HepG2 (cell line): ENCODE results near the gene SERPINA6. TPM values are rescaled to one million over a fixed set of nuclear protein-coding genes. Genes with fewer than 3 reads are reported as not detected.
A peak's percentile ranks its signal among the peaks of the same experiment; 100 is the strongest.

Source experiments
- CEBPG ChIP-seq: IDR thresholded peaks from 2 replicates; pipeline ENCODE4 v1.6.1; 2016
- CREBL2 ChIP-seq: sonication (generic); formaldehyde crosslinking; IDR thresholded peaks from 2 replicates; pipeline ENCODE4 v1.8.1; 2023; ENCODE audit warnings: missing genetic modification reagents, mild to moderate bottlenecking, borderline replicate concordance
- EHMT2 ChIP-seq: fragments of 200-600 bp; sonication (generic); IDR thresholded peaks from 2 replicates; pipeline ENCODE4 v1.7.0; 2017; ENCODE audit warnings: antibody characterized with exemption, low read depth, low read length, borderline replicate concordance
- EZH2 ChIP-seq: conservative IDR thresholded peaks from 2 replicates; pipeline ENCODE4 v1.6.1; 2012; ENCODE audit warnings: mild to moderate bottlenecking, low read depth, low read length, moderate library complexity
- HDAC1 ChIP-seq: sonication (generic); formaldehyde crosslinking; IDR thresholded peaks from 2 replicates; pipeline ENCODE4 v1.5.1; 2020; ENCODE audit warnings: mild to moderate bottlenecking, missing genetic modification reagents
- HOXD1 ChIP-seq: sonication (generic); formaldehyde crosslinking; IDR thresholded peaks from 2 replicates; pipeline ENCODE4 v1.5.0; 2020; ENCODE audit warnings: missing genetic modification reagents
- KLF11 ChIP-seq: IDR thresholded peaks from 2 replicates; pipeline ENCODE4 v1.6.1; 2016; ENCODE audit warnings: missing compliant biosample characterization
- PCBP2 ChIP-seq: fragments of 200-400 bp; formaldehyde crosslinking; optimal IDR thresholded peaks from 2 replicates; pipeline ENCODE3; 2018; ENCODE audit warnings: low read length, low read depth; ENCODE audit not compliant: poor library complexity, severe bottlenecking
- PHB2 ChIP-seq: fragments of 450-650 bp; IDR thresholded peaks from 2 replicates; pipeline ENCODE4 v1.6.1; 2018; ENCODE audit not compliant: partially characterized antibody
- RORA ChIP-seq: sonication (generic); formaldehyde crosslinking; IDR thresholded peaks from 2 replicates; pipeline ENCODE4 v1.5.0; 2020; ENCODE audit warnings: mild to moderate bottlenecking, missing genetic modification reagents, moderate library complexity
- SNRNP70 ChIP-seq: fragments of 200-400 bp; formaldehyde crosslinking; IDR thresholded peaks from 2 replicates; pipeline ENCODE4 v1.6.1; 2017; ENCODE audit warnings: mild to moderate bottlenecking, low read depth, low read length, moderate library complexity
- TRAFD1 ChIP-seq: sonication (generic); formaldehyde crosslinking; IDR thresholded peaks from 2 replicates; pipeline ENCODE4 v1.5.1; 2020; ENCODE audit warnings: missing genetic modification reagents, mild to moderate bottlenecking, borderline replicate concordance
- ZFP36 ChIP-seq: fragments of 150-350 bp; IDR thresholded peaks from 2 replicates; pipeline ENCODE4 v1.6.1; 2018; ENCODE audit warnings: borderline replicate concordance, low read length, low read depth; ENCODE audit not compliant: partially characterized antibody
- ZFY ChIP-seq: sonication (generic); formaldehyde crosslinking; IDR thresholded peaks from 2 replicates; pipeline ENCODE4 v1.4.0; 2020; ENCODE audit warnings: missing genetic modification reagents
- ZNF256 ChIP-seq: sonication (generic); formaldehyde crosslinking; conservative IDR thresholded peaks from 2 replicates; pipeline ENCODE4 v1.4.0; 2020; ENCODE audit warnings: missing genetic modification reagents
- ZNF567 ChIP-seq: sonication (generic); formaldehyde crosslinking; IDR thresholded peaks from 2 replicates; pipeline ENCODE4 v1.8.1; 2023; ENCODE audit warnings: mild to moderate bottlenecking, missing genetic modification reagents, borderline replicate concordance
- ZNF629 ChIP-seq: sonication (generic); formaldehyde crosslinking; conservative IDR thresholded peaks from 2 replicates; pipeline ENCODE4 v1.5.0; 2020; ENCODE audit warnings: missing genetic modification reagents
- ZNF766 ChIP-seq: sonication (generic); formaldehyde crosslinking; IDR thresholded peaks from 2 replicates; pipeline ENCODE4 v1.5.0; 2020; ENCODE audit warnings: missing genetic modification reagents, borderline replicate concordance
- ZSCAN29 ChIP-seq: sonication (generic); formaldehyde crosslinking; conservative IDR thresholded peaks from 2 replicates; pipeline ENCODE4 v1.4.0; 2020; ENCODE audit warnings: mild to moderate bottlenecking, missing genetic modification reagents
- polyA plus RNA-seq, 8 experiments: library from polyadenylated mRNA; depleted of rRNA in 3 of 8; stranded (reverse) in 7 of 8; unstranded in 1 of 8; fragments of >200 nt; fragmentation: Illumina TruSeq in 4 of 8; extraction: Trizol in 4 of 8; gene quantifications; 2 replicates each; pipeline versions ENCODE4 v1.2.1 to v1.2.3, GENCODE V29; 2011 to 2016; ENCODE audit warnings: low read depth in 4 of 8, missing spikeins in 1 of 8, mixed read lengths in 1 of 8; ENCODE audit not compliant: insufficient read depth in 1 of 8
- total RNA-seq, 5 experiments: library from RNA; depleted of rRNA; stranded (reverse); fragments of >200 nt; fragmentation: Illumina TruSeq; extraction: Trizol; gene quantifications; 2 replicates each; pipeline ENCODE4 v1.2.3, GENCODE V29; 2016; ENCODE audit warnings: low read depth in 1 of 5
- TF ChIP-seq, protein P1 (sequence below): sonication (generic); formaldehyde crosslinking; IDR thresholded peaks from 2 replicates; pipeline ENCODE4 v1.4.0; 2020; ENCODE audit warnings: mild to moderate bottlenecking, missing genetic modification reagents
- TF ChIP-seq, protein P2 (sequence below): sonication (generic); formaldehyde crosslinking; IDR thresholded peaks from 2 replicates; pipeline ENCODE4 v1.5.1; 2020; ENCODE audit warnings: mild to moderate bottlenecking, missing genetic modification reagents, moderate library complexity

SERPINA6 gene
- total and polyA plus RNA-seq, 2 of the 13 experiments (the other 11 are each of a cell fraction or from before 2014, with no cell fraction given), result 260 to 333 TPM

- TF ChIP-seq TRAFD1 (CRISPR knock-in tag), result no peak
- TF ChIP-seq, protein P1, sequence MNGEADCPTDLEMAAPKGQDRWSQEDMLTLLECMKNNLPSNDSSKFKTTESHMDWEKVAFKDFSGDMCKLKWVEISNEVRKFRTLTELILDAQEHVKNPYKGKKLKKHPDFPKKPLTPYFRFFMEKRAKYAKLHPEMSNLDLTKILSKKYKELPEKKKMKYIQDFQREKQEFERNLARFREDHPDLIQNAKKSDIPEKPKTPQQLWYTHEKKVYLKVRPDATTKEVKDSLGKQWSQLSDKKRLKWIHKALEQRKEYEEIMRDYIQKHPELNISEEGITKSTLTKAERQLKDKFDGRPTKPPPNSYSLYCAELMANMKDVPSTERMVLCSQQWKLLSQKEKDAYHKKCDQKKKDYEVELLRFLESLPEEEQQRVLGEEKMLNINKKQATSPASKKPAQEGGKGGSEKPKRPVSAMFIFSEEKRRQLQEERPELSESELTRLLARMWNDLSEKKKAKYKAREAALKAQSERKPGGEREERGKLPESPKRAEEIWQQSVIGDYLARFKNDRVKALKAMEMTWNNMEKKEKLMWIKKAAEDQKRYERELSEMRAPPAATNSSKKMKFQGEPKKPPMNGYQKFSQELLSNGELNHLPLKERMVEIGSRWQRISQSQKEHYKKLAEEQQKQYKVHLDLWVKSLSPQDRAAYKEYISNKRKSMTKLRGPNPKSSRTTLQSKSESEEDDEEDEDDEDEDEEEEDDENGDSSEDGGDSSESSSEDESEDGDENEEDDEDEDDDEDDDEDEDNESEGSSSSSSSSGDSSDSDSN, result no peak
- TF ChIP-seq EHMT2, result no peak
- TF ChIP-seq ZNF766 (CRISPR knock-in tag), result no peak
- TF ChIP-seq HDAC1, result peak; percentile 35; the same call in 1 of the 2 replicates
- TF ChIP-seq PCBP2, result no peak
- TF ChIP-seq EZH2, result no peak
- TF ChIP-seq ZNF256 (CRISPR knock-in tag), result no peak
- peak; percentile 99 for TF ChIP-seq ZNF629 (CRISPR knock-in tag)
- TF ChIP-seq, protein P2, sequence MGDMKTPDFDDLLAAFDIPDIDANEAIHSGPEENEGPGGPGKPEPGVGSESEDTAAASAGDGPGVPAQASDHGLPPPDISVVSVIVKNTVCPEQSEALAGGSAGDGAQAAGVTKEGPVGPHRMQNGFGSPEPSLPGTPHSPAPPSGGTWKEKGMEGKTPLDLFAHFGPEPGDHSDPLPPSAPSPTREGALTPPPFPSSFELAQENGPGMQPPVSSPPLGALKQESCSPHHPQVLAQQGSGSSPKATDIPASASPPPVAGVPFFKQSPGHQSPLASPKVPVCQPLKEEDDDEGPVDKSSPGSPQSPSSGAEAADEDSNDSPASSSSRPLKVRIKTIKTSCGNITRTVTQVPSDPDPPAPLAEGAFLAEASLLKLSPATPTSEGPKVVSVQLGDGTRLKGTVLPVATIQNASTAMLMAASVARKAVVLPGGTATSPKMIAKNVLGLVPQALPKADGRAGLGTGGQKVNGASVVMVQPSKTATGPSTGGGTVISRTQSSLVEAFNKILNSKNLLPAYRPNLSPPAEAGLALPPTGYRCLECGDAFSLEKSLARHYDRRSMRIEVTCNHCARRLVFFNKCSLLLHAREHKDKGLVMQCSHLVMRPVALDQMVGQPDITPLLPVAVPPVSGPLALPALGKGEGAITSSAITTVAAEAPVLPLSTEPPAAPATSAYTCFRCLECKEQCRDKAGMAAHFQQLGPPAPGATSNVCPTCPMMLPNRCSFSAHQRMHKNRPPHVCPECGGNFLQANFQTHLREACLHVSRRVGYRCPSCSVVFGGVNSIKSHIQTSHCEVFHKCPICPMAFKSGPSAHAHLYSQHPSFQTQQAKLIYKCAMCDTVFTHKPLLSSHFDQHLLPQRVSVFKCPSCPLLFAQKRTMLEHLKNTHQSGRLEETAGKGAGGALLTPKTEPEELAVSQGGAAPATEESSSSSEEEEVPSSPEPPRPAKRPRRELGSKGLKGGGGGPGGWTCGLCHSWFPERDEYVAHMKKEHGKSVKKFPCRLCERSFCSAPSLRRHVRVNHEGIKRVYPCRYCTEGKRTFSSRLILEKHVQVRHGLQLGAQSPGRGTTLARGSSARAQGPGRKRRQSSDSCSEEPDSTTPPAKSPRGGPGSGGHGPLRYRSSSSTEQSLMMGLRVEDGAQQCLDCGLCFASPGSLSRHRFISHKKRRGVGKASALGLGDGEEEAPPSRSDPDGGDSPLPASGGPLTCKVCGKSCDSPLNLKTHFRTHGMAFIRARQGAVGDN (CRISPR knock-in tag), result peak; percentile 44
- no peak for TF ChIP-seq KLF11 (CRISPR knock-in tag)
- no peak for TF ChIP-seq ZSCAN29
- TF ChIP-seq PHB2, result no peak
- no peak for TF ChIP-seq ZFY
- no peak for TF ChIP-seq SNRNP70
- TF ChIP-seq ZNF567 (CRISPR knock-in tag), result no peak
- TF ChIP-seq HOXD1 (CRISPR knock-in tag), result no peak
- TF ChIP-seq CEBPG (CRISPR knock-in tag), result no peak
- no peak for TF ChIP-seq RORA
- TF ChIP-seq ZFP36, result no peak
- no peak for TF ChIP-seq CREBL2 (CRISPR knock-in tag)
Observed at GRCh38 chr14:94364037-94364436, 40.9 kb upstream of the SERPINA6 start (continued).
